HK-2 (cell line): Measurements from ENCODE around the gene SLC30A7.
"Not testable (repeated sequence)": the region's sequence is repeated elsewhere in the genome, so short reads cannot be mapped to it uniquely, and the experiment has no call there.

Experiments
- DNase-seq: peaks from one replicate; pipeline ENCODE4 v3.0.0-alpha.2; 2018; ENCODE audit not compliant: unreplicated experiment

The SLC30A7 gene

DNA sequence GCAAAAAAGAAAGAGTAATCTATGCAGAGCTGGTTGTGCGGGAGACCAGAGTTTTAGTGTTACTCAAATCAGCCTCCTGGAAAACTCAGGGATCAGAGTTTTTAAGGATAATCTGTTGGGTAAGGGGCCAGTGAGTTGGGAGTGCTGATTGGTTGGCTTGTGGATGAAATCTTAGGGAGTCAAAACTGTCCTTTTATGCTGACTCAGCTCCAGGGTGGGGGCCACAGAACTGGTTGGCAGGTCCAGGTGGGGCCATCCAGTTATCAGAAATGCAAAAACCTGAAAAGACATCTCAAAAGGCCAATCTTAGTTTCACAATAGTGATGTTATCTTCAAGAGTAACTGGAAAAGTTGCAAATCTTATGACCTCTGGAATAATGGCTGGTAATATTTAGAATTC, 4.5 kb upstream of the SLC30A7 start:
- no peak for DNase-seq

DNA sequence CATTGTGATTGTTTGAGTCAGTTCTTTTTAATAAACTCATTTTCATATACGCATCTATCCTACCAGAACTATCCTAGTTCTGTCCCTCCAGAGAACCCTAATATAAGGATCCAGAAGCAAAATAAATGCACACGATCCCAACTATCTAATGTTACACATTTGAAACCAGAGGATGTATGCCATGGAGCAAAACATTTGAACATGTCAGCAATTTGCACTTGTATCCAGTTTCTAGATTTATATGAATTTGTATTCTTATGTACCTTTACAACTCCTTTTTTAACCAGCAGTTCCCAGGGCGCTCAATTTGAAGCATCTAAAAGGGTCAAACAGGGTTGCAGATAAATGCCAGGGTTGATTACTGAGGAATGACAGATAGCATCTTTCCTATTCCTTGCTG, 3.3 kb upstream of the SLC30A7 start:
- DNase-seq, result no peak

DNA sequence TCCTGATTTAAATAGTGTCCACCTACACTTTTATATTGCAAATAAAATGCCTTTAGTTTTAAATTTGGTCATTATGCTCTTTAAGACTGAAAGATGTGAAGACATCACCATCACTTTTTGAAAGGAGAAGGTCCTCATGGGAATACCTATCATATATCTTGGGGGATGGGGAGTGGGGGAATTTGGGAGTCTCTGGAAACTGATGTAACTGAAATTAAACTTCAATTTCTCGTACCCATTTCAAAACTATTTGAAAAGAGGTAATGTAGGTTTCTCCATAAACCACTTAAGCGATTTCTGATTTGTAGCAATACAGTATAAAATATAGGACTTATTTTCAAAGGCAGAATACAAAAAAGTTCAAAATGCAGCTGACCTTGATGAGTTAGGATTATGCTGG, 2.2 kb upstream of the SLC30A7 start:
- no peak for DNase-seq

GRCh38 chr1:100894603-100895539, 1.0 kb upstream of the SLC30A7 start, which contains the start of gene EXTL2:
Gene EXTL2 (minus strand): TSS chr1:100894842. CDS start chr1:100888757, 6,085 bp downstream.
- peak; percentile 90 for DNase-seq

- peak; percentile 41 for DNase-seq
These were observed 642 bp downstream of the SLC30A7 start for GRCh38 chr1:100896481-100896982.

GRCh38 chr1:100902365-100902764, 6.5 kb downstream of the SLC30A7 start:
- DNase-seq, result no peak

DNA sequence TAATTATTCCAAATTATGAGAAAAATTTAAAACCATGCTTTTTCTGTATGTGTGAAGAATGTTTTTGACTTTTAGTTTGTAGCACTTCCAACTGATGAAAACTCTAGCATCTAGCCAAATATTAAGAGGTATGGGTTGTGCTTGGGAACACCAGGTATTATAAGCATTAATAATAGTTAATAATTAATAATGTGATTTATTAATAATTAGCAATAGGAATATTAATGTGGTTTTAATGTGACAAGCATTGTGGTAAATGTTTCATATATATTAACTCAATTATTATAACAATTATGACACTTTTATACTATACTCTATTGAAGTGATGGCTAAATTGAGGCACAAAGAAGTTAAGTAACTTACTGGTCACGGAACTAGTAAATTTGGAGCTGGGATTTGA, 7.9 kb downstream of the SLC30A7 start:
- DNase-seq, result no peak

GRCh38 chr1:100904528-100904927, 8.6 kb downstream of the SLC30A7 start:
- no peak for DNase-seq

GRCh38 chr1:100905181-100905580, 9.3 kb downstream of the SLC30A7 start:
- no peak for DNase-seq

- DNase-seq, result no peak
These were observed 12.0 kb downstream of the SLC30A7 start for GRCh38 chr1:100907887-100908286.

DNA sequence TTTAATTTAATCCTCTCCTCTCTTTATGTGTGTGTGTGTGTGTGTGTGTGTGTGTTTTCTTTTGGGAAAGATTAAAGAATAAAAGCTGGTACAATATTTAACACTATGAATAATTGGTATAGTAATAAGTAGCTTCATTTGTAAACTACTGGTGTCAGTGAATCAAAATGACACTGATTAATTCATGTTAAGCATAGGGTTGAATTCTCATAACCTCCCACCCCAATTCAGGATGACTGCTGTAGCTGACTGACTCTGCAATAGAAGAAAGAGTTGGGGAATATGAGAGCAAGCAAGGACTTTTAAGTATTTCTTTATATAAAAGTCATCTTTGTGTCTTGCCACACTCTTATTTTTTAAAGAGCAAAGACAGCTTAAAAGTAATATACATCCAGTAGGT, 13.1 kb downstream of the SLC30A7 start:
- DNase-seq, result no peak

- no peak for DNase-seq
These were observed 16.1 kb downstream of the SLC30A7 start for GRCh38 chr1:100912019-100912418.

DNA sequence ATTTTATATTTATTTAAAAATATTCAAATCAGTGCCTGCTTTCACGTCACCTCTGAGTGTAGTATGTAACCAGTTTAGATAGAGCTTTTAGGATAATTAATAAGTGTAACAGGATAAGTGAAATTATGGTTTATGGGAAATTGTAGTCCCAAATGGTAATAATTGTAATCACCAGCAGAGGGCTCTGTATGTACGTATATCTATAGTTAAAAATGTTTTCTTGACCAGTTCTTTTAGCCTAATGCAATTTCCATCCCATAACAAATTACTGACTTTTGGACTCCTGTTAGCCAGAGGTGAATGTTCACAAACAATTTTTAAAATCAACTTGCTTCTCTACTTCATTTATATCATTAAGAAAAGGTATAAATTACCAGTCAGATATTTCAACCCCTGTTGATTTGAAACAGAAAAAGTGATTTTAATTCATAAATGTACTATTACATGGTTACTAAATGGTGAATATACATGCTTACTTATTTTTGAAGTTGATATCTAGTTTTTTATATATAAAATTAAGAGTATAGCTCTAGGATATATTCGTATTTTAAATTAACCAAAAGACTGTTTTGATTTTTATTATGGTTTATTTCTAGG, 25.3 kb downstream of the SLC30A7 start:
- no peak for DNase-seq

DNA sequence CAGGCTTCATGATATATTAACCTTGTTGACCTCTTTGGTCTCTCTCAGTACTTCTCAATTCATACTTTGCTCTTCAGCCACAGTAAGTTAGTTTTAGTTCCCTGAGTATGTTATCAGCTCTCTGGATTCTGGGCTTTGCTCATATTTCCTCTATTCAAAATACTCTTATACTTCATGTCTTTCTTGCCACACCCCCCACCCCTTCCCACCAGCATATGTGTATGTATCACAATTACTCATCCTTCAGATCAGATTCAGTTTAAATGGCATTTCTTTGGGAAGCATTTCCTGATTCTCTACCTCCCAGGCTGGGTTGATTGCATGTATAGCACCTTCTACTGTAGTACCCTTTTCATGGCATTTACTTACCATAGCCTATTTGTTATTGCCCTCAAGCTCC, 28.3 kb downstream of the SLC30A7 start:
- DNase-seq, result no peak

- DNase-seq, result no peak
These were observed 29.1 kb downstream of the SLC30A7 start for GRCh38 chr1:100924991-100925390.

DNA sequence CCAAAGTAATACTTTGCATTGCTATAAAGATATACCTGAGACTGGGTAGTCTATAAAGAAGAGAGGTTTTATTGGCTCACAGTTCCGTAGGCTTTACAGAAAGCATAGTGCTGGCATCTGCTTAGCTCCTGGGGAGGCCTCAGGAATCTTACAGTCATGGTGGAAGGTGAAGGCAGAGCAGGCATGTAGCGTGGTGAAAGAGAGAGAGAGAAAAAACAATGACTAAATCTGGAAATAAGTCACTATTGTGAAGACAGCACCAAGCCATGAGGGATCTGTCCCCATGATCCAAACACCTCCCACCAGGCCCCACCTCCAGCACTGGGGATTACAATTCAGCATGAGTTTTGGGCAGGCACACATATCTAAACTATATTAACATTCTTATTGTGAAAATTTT, 30.4 kb downstream of the SLC30A7 start:
- DNase-seq, result no peak

DNA sequence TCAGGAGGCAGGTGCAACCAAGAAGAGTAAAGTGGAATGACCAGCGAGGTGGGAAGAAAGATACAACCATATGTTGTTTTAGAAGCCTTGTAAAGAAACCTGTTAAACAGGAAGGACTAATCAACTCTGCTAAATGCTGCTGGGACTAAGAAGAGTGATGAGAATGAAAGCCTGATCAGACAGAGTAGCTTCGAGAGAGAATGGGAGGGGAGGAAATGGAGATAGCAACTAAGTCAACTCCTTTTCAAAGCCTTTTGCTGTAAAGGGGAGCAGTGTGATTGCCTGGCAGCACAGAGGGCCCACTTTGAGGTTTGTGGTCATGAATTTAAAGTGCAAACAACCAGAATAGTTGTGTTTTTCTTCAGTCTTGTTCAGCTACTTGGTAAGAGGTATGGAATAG, 31.4 kb downstream of the SLC30A7 start:
- DNase-seq, result no peak

DNA sequence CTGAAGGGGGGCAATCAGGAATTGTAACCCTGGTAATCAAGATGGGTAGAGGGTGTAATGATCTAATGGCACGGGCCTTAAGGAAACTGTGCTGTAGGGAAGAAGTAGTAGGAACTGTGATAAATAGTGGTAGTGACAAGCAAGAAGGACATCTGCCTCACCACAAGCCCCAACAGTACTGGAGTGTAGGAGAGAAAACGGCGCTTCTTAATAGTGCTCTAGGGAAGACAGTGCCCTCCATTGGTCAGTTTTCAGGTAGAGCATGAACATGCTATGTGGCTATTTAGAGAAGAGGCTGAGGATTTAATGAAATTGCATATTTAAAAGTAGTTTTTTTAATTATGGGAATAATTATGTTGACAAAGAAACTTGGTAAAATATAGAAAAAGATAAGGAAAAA, 32.2 kb downstream of the SLC30A7 start:
- DNase-seq, result no peak

- no peak for DNase-seq
These were observed 34.6 kb downstream of the SLC30A7 start for GRCh38 chr1:100930494-100930893.

DNA sequence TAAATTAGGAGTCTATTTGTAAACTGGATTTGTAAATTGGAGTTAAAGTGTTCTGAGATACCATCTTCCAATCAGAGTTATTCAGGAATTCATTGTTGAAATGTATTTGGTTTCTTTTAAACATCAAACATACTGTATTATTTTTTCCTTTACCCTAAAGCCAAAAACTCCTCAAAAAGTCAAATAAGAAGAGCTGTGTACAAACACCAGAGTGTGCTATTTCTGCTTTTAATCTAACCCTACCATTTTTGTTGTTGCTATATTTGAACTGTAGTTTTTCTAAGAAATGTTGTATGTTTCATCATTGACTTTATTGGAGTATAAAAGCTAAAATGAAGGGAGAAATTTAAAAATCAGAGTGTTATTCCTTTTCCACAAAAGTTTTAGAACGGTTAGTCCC, 35.8 kb downstream of the SLC30A7 start:
- DNase-seq, result no peak

GRCh38 chr1:100933555-100933954, 37.7 kb downstream of the SLC30A7 start:
- not testable (repeated sequence) for DNase-seq

GRCh38 chr1:100936194-100936967, 40.5 kb downstream of the SLC30A7 start:
- DNase-seq, result no peak
